SH-SY5Y (cell line): Measurements from ENCODE around the gene EDEM2.

Experiments used
- GATA2 ChIP-seq: IDR thresholded peaks from 2 replicates; pipeline ENCODE4 v1.6.1; 2011; ENCODE audit warnings: mild to moderate bottlenecking, low read depth, low read length
- GATA3 ChIP-seq: IDR thresholded peaks from 2 replicates; pipeline ENCODE4 v1.6.1; 2011; ENCODE audit warnings: low read depth, mild to moderate bottlenecking, low read length, moderate library complexity

- TF ChIP-seq GATA2: no peak
- no peak for TF ChIP-seq GATA3
These were observed 59.3 kb downstream of the EDEM2 start for GRCh38 chr20:35087791-35088190.
